22Rv1 (cell line): Measurements from ENCODE around the gene PGC.

Experiments
- CTCF ChIP-seq: fragments of 450-650 bp; IDR thresholded peaks from 2 replicates; pipeline ENCODE4 v1.5.1; 2017; ENCODE audit warnings: mild to moderate bottlenecking
- ZFX ChIP-seq: fragments of 450-650 bp; IDR thresholded peaks from 2 replicates; pipeline ENCODE4 v1.6.1; 2017; ENCODE audit warnings: antibody characterized with exemption, borderline replicate concordance

GRCh38 chr6:41743406-41744235 lies 3.6 kb downstream of the PGC start:
- TF ChIP-seq CTCF, result no peak
- TF ChIP-seq ZFX, result no peak
